ENCODE results near the gene NEGR1. TPM values are rescaled to one million over a fixed set of nuclear protein-coding genes. Genes with fewer than 3 reads are reported as not detected.

NEGR1 gene
- total RNA-seq, 1 donor from 2014 or later = 0.58 TPM

DNA sequence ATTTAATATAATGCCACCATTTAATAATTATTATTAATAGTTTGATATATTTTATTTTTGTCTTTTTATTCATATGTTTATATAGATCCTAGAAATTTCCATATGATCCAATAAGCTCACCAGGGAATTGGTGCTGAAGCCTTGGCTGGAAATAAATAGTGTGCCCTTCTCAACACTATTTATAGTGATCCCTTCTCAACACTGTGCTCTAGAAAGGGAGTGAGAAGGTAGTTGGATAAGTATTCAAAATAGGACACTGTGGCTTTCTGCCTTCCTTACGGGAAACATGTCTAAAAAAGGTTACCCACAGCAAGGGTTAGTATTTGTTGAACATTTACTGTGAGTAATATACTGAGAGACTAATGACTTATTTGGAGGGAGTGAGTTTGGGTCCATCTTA is 496.1 kb downstream of the NEGR1 start:
- H3K36me3 Mint-ChIP-seq (ENCODE audit: low read depth) = no peaks in the 10 kb centered on the region
- H3K4me3 Mint-ChIP-seq = no peak overlapping the region
- TF ChIP-seq, protein P1, sequence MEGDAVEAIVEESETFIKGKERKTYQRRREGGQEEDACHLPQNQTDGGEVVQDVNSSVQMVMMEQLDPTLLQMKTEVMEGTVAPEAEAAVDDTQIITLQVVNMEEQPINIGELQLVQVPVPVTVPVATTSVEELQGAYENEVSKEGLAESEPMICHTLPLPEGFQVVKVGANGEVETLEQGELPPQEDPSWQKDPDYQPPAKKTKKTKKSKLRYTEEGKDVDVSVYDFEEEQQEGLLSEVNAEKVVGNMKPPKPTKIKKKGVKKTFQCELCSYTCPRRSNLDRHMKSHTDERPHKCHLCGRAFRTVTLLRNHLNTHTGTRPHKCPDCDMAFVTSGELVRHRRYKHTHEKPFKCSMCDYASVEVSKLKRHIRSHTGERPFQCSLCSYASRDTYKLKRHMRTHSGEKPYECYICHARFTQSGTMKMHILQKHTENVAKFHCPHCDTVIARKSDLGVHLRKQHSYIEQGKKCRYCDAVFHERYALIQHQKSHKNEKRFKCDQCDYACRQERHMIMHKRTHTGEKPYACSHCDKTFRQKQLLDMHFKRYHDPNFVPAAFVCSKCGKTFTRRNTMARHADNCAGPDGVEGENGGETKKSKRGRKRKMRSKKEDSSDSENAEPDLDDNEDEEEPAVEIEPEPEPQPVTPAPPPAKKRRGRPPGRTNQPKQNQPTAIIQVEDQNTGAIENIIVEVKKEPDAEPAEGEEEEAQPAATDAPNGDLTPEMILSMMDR (conservative IDR thresholded peaks at IDR 0.05) = no peak
- no peaks in the 10 kb centered on the region for H3K4me1 Mint-ChIP-seq
- no peak for DNase-seq (ENCODE audit: low read depth, low spot score)
- H3K27me3 Mint-ChIP-seq (ENCODE audit: low read depth) = no peaks in the 10 kb centered on the region
- no peaks in the 10 kb centered on the region for H3K9me3 Mint-ChIP-seq
- no peak overlapping the region for H3K27ac Mint-ChIP-seq (ENCODE audit: unreplicated experiment)

DNA sequence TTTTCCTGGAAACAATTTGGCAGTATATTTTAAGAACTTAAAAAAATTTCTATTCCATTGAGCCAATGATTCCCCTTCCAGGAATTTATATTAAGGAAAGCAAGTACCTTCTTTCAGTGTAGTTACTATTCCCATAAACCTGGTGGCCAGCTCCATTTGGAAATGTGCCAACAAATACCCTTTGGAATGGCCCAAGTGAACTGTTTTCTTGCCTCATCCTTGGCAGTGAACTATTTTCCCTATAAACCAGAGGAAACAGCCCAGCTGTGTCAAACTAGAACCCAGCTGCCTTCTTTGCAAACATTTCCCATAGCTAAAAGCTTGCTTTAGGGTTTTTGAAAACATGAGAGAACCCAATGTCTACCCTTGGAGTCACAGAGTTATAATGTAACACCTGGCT is 496.9 kb downstream of the NEGR1 start:
- Mint-ChIP-seq H3K27ac (ENCODE audit: unreplicated experiment) (no peak overlapping the region), H3K4me1 (no peaks in the 10 kb centered on the region), H3K27me3 (ENCODE audit: low read depth) (no peaks in the 10 kb centered on the region), H3K36me3 (ENCODE audit: low read depth) (no peaks in the 10 kb centered on the region), H3K4me3 (no peak overlapping the region), H3K9me3 (no peaks in the 10 kb centered on the region)
- no peak for DNase-seq (ENCODE audit: low read depth, low spot score)
- TF ChIP-seq, protein P1 (conservative IDR thresholded peaks at IDR 0.05) = no peak

DNA sequence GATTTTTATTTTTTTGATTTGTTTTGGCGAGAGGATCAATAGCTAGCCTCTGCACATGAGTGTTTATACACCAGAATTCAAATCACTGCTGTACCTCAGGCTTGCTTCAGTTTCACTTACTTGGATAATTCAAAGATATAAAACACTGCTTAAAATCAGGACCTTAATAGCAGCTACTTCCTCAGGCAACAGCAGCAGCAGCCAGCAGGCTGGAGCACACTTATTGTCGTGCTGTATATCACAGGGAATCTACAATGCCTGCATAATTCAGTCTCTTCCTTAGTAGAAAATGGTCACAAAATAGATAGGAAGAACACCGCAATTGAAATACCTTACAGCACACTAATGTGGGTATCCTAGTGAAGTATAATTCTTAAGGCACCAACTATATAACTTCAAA is 497.3 kb downstream of the NEGR1 start:
- H3K27me3 Mint-ChIP-seq (ENCODE audit: low read depth) = no peaks in the 10 kb centered on the region
- H3K27ac Mint-ChIP-seq (ENCODE audit: unreplicated experiment) = no peak overlapping the region
- no peaks in the 10 kb centered on the region for H3K9me3 Mint-ChIP-seq
- H3K36me3 Mint-ChIP-seq (ENCODE audit: low read depth) = no peaks in the 10 kb centered on the region
- DNase-seq (ENCODE audit: low read depth, low spot score) = no peak
- H3K4me3 Mint-ChIP-seq = no peak overlapping the region
- TF ChIP-seq, protein P1 (conservative IDR thresholded peaks at IDR 0.05) = no peak
- no peaks in the 10 kb centered on the region for H3K4me1 Mint-ChIP-seq

DNA sequence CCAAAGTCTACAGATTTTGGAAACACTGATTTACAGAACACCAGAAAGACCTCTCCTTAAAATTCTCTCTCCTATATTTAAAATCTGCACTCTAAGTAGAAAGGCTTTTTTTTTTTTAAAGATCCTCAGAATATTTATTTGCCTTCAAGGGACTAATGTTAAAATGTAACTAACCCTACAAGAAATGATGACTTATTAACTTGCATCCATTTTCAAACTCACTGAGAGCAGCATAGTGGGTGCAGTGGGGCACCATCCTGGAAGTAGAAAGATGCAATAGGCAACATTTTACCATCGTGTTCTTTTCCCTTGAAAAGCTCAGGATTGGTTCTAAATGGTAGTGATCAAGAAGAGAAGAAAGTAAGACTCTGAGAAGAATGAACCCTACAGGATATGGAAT is 498.1 kb downstream of the NEGR1 start:
- H3K27ac Mint-ChIP-seq (ENCODE audit: unreplicated experiment) = no peak overlapping the region
- H3K36me3 Mint-ChIP-seq (ENCODE audit: low read depth) = no peaks in the 10 kb centered on the region
- no peaks in the 10 kb centered on the region for H3K27me3 Mint-ChIP-seq (ENCODE audit: low read depth)
- no peak overlapping the region for H3K4me3 Mint-ChIP-seq
- no peaks in the 10 kb centered on the region for H3K4me1 Mint-ChIP-seq
- TF ChIP-seq, protein P1 (conservative IDR thresholded peaks at IDR 0.05) = no peak
- H3K9me3 Mint-ChIP-seq = no peaks in the 10 kb centered on the region
- no peak for DNase-seq (ENCODE audit: low read depth, low spot score)

DNA sequence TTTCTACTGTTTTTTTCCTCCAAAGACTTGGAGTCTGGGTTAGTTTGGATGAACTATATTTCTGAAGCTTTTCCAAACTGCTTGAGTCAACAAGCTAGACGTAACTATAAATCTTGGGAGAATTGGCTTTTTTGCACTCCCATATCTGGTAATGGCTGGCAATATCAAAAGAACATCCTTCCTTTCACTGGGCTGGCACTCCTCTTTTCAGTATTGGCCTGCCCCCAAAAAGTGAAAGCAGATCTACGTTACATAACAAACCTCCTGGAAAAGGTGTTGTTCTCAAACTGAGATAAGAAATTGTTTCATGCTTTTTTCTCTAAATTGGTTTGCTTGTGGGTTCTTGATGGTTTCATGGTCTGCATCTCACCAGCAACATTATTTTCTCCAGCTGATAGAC is 499.3 kb downstream of the NEGR1 start:
- Mint-ChIP-seq H3K27ac (ENCODE audit: unreplicated experiment) (no peak overlapping the region), H3K4me1 (no peaks in the 10 kb centered on the region), H3K36me3 (ENCODE audit: low read depth) (no peaks in the 10 kb centered on the region), H3K9me3 (no peaks in the 10 kb centered on the region), H3K4me3 (no peak overlapping the region), H3K27me3 (ENCODE audit: low read depth) (no peaks in the 10 kb centered on the region)
- TF ChIP-seq, protein P1 (conservative IDR thresholded peaks at IDR 0.05) = no peak
- no peak for DNase-seq (ENCODE audit: low read depth, low spot score)

DNA sequence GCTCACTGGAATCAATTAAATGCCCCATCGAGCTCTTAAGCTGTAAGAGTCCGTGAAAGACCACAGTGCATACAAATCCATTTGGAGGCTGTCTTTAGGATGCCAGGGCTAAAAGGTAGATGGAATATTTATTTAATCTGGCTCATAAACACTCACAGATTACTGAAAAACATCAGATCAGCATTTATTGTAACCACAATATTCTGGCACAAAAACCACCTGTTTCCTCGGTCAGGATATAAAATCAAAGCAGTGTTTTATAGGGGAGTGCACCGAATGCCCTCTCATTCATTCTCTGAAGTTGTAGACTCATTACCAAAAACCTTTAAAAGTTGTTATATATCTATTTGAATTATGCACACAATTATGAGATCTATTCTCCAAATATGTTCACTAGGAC is 500.9 kb downstream of the NEGR1 start:
- Mint-ChIP-seq H3K9me3 (no peaks in the 10 kb centered on the region), H3K27ac (ENCODE audit: unreplicated experiment) (no peak overlapping the region), H3K4me1 (no peaks in the 10 kb centered on the region), H3K36me3 (ENCODE audit: low read depth) (no peaks in the 10 kb centered on the region), H3K27me3 (ENCODE audit: low read depth) (no peaks in the 10 kb centered on the region), H3K4me3 (no peak overlapping the region)
- DNase-seq (ENCODE audit: low read depth, low spot score) = no peak
- TF ChIP-seq, protein P1 (conservative IDR thresholded peaks at IDR 0.05) = no peak
